ENCODE measurements around the gene MTA1. TPM values are rescaled to one million over a fixed set of nuclear protein-coding genes. Genes with fewer than 3 reads are reported as not detected.

The MTA1 gene
- 10 to 100 TPM; 37.4 to 70.4 TPM for polyA plus RNA-seq

DNA sequence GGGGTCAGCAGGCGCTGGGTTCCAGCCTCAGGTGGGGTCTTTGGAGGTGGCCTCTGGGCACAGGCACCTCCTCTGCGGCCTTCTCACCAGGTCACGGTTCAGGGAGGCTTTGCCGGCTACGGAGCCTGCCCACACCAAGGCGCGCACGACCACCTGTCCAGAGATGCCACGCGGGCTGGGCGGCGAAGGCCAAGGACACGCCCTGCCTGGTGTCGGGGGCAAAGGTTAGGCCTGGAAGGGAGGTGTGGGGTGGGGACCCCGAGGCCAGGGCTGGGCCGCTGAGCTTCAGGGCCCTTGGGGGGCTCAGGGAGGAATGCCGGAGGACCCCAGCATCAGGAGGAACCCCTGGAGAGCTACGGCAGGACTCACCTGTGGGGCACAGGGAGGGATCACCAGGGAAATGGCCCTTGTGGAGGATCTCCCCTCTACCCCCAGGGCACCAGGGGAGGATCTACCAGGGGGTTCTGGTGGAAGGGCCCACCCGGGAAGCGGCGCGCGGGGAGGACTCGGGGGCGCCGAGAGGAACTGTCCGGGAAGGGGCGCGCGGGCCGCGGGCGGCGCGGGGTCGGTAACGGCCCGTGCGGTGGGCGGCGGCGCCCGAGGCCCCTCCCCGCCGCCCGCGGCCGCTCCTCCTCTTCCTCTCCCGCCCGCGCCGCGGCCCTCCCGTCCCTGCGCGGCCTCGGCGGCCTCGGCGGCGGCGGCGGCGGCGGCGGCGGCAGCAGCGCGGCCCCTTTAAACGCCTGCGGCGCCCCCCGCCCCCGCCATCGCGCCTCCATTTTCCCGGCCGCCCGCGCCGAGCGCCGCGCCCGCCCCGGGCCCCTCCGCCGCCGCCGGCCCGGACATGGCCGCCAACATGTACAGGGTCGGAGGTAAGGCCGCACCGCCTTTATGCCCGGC is at the start of gene MTA1:
MTA1 (plus strand) TSS at position 633 of the 897 bp plus-strand sequence; CDS start at position 842, 209 bp downstream.
- 3 to 8% methylated on average over 33 to 96 of the region's 96 CpGs for whole genome bisulfite sequencing, 2 donors
- Histone ChIP-seq H3K9me3 (ENCODE audit: control insufficient read depth in 2 of 2, insufficient read depth in 1 of 2, low read depth in 1 of 2, low read length in 1 of 2) (peaks cover 0 to 2% of the 10 kb centered on the region in 2 donors), H3K27ac (ENCODE audit: low read depth in 2 of 2, low read length in 1 of 2) (peak within 1 kb of the TSS; percentile 48 to 61), H3K4me1 (ENCODE audit: control insufficient read depth in 2 of 2, insufficient read depth in 2 of 2, low read length in 1 of 2) (peaks cover 23 to 25% of the 10 kb centered on the region in 2 donors), H3K4me3 (ENCODE audit: low read depth in 1 of 2, low read length in 2 of 2) (peak within 1 kb of the TSS; percentile 68 to 84), H3K36me3 (ENCODE audit: control insufficient read depth in 2 of 2, insufficient read depth in 2 of 2, low read length in 1 of 2) (peaks cover 0 to 4% of the 10 kb centered on the region in 2 donors), H3K27me3 (ENCODE audit: control insufficient read depth in 1 of 2, insufficient read depth in 2 of 2, low read length in 2 of 2) (no peaks in the 10 kb centered on the region)

DNA sequence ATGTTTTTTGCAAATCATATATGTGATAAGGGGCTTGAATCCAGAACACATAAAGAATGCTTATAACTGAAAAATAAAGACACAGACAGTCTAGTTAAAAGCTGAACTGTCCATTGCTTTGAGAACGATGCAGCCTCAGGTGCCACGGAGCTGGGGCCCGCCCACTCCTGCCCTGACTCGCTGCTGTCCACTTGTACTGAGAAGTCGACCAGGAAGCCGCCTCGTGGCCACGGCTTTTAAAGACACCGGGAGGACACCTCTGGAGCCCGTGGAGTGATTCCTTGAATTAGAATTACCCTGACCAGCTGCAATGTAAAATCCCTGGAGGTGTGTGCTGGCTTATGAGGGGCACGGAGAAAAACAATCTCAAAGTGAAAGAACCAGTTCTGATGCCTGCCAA is 45.2 kb upstream of the MTA1 start:
- peaks cover 0 to 9% of the 10 kb centered on the region in 2 donors for H3K36me3 ChIP-seq (ENCODE audit: control insufficient read depth in 2 of 2, insufficient read depth in 2 of 2, low read length in 1 of 2)
- 48 to 64% methylated on average over 11 of the region's 11 CpGs for WGBS, 2 donors
- H3K27ac ChIP-seq (ENCODE audit: low read depth in 2 of 2, low read length in 1 of 2) = no peak overlapping the region
- H3K9me3 ChIP-seq (ENCODE audit: control insufficient read depth in 2 of 2, insufficient read depth in 1 of 2, low read depth in 1 of 2, low read length in 1 of 2) = no peaks in the 10 kb centered on the region
- no peak overlapping the region for H3K4me3 ChIP-seq (ENCODE audit: low read depth in 1 of 2, low read length in 2 of 2)
- H3K4me1 ChIP-seq (ENCODE audit: control insufficient read depth in 2 of 2, insufficient read depth in 2 of 2, low read length in 1 of 2) = peaks cover 0 to 7% of the 10 kb centered on the region in 2 donors
- H3K27me3 ChIP-seq (ENCODE audit: control insufficient read depth in 1 of 2, insufficient read depth in 2 of 2, low read length in 2 of 2) = no peaks in the 10 kb centered on the region

DNA sequence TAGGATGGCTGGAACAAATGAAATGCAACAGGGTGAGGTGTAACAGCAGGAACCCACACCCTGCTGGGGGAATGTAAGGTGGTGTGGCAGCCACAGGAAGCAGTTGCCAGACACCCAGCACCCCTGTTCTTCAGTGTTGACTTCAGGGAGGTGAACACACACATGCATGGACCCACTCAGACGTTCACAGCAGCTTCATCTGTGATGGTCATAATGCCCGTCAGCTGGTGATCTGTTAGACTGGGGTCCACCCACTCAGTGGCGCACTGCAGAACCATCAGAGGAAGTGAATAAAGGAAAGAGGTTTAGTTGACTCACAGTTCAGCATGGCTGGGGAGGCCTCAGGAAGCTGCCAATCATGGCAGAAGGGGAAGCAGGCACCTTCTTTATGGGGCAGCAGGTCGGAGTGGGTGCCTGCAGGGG is 44.0 kb upstream of the MTA1 start:
- H3K4me1 ChIP-seq (ENCODE audit: control insufficient read depth in 2 of 2, insufficient read depth in 2 of 2, low read length in 1 of 2) = peaks cover 0 to 7% of the 10 kb centered on the region in 2 donors
- H3K36me3 ChIP-seq (ENCODE audit: control insufficient read depth in 2 of 2, insufficient read depth in 2 of 2, low read length in 1 of 2) = peaks cover 0 to 8% of the 10 kb centered on the region in 2 donors
- 64 to 67% methylated on average over 4 of the region's 4 CpGs for WGBS, 2 donors

DNA sequence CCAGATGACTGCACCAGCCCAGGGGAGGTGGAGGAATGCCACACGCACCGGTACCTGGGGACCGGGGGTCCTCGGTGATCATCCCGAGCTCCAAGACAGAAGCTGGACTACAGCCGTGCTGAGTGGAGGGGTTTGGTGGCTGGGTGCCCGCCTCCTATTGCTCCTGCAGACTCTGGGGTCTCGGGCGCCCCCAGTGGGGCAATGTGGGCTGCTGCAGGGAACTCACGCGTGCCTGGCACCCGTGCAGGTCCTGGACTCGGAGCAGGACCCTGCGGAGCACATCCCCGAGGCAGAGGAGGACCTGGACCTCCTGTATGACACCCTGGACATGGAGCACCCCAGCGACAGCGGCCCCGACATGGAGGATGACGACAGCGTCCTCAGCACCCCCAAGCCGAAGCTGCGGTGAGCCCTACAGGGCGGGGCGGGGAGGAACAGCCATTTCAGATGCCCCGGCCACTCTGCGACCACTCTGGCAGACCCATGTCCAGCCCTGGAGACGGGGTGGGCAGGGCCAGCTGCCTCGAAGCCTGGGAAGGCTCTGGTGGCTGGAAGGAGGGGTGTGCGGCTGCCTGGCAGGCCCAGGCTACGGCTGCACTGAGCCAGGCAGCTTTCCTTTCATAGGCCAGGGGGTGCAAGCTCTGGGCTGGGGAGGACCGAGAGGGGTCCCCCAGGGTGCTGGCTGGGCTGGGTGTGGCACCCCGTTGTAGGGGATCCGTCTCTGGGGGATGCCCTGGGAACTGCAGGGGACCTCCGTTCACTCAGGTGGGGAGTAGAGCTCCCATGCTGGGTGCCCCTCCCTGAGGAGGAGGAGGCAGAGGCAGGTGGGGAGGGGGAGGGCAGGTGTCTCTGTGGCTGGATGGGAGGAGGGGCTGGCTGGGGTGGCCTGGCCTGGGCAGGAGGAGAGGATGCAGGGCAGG is 42.8 kb upstream of the MTA1 start:
- H3K4me3 ChIP-seq (ENCODE audit: low read depth in 1 of 2, low read length in 2 of 2) = no peak overlapping the region
- WGBS, 2 donors = 86 to 90% methylated on average over 34 of the region's 34 CpGs
- no peak overlapping the region for H3K27ac ChIP-seq (ENCODE audit: low read depth in 2 of 2, low read length in 1 of 2)

More for the DNA sequence above, 44.0 kb upstream of the MTA1 start:
- H3K27ac ChIP-seq (ENCODE audit: low read depth in 2 of 2, low read length in 1 of 2) = no peak overlapping the region
- no peaks in the 10 kb centered on the region for H3K27me3 ChIP-seq (ENCODE audit: control insufficient read depth in 1 of 2, insufficient read depth in 2 of 2, low read length in 2 of 2)
- peaks cover 0 to 2% of the 10 kb centered on the region in 2 donors for H3K9me3 ChIP-seq (ENCODE audit: control insufficient read depth in 2 of 2, insufficient read depth in 1 of 2, low read depth in 1 of 2, low read length in 1 of 2)
- H3K4me3 ChIP-seq (ENCODE audit: low read depth in 1 of 2, low read length in 2 of 2) = no peak overlapping the region

DNA sequence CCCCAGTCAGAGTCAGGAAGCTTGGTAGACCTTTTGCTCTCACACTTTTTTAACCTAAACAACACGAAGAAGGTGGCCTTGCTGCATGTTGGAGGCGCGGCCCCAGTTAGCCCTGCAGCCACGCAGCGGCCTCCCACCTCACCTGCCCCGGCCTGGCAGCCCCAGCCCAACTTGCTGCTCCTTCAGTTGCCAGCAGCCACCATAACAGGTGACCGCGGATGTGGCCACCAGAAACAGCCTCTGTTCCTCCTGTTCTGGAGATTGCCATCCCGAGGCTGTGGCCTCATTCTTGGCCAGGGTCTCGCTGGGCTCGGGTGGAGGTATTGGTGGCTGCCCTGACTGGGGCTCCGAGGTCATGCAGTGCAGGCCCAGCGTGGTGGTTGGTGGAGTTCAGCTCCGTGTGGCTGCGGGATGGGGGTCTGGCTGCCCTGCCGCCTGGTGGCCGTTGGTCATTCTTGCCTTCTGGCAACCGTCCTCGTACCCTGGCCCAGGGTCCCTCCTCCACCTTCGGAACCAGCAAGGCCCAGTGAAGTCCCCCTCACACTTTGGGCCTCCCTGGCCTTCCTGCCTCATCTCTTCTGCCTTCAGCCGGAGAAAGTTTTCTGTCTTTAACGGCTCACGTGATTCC is 42.0 kb upstream of the MTA1 start:
- Histone ChIP-seq H3K4me3 (ENCODE audit: low read depth in 1 of 2, low read length in 2 of 2) (no peak overlapping the region), H3K36me3 (ENCODE audit: control insufficient read depth in 2 of 2, insufficient read depth in 2 of 2, low read length in 1 of 2) (peaks cover 0 to 9% of the 10 kb centered on the region in 2 donors), H3K4me1 (ENCODE audit: control insufficient read depth in 2 of 2, insufficient read depth in 2 of 2, low read length in 1 of 2) (peaks cover 0 to 3% of the 10 kb centered on the region in 2 donors), H3K9me3 (ENCODE audit: control insufficient read depth in 2 of 2, insufficient read depth in 1 of 2, low read depth in 1 of 2, low read length in 1 of 2) (peaks cover 0 to 2% of the 10 kb centered on the region in 2 donors), H3K27ac (ENCODE audit: low read depth in 2 of 2, low read length in 1 of 2) (no peak overlapping the region), H3K27me3 (ENCODE audit: control insufficient read depth in 1 of 2, insufficient read depth in 2 of 2, low read length in 2 of 2) (no peaks in the 10 kb centered on the region)
- 91 to 96% methylated on average over 23 of the region's 23 CpGs for WGBS, 2 donors

More for the DNA sequence above, 42.8 kb upstream of the MTA1 start:
- Histone ChIP-seq H3K9me3 (ENCODE audit: control insufficient read depth in 2 of 2, insufficient read depth in 1 of 2, low read depth in 1 of 2, low read length in 1 of 2) (peaks cover 0 to 2% of the 10 kb centered on the region in 2 donors), H3K4me1 (ENCODE audit: control insufficient read depth in 2 of 2, insufficient read depth in 2 of 2, low read length in 1 of 2) (peaks cover 0 to 3% of the 10 kb centered on the region in 2 donors), H3K27me3 (ENCODE audit: control insufficient read depth in 1 of 2, insufficient read depth in 2 of 2, low read length in 2 of 2) (no peaks in the 10 kb centered on the region), H3K36me3 (ENCODE audit: control insufficient read depth in 2 of 2, insufficient read depth in 2 of 2, low read length in 1 of 2) (peaks cover 0 to 9% of the 10 kb centered on the region in 2 donors)

DNA sequence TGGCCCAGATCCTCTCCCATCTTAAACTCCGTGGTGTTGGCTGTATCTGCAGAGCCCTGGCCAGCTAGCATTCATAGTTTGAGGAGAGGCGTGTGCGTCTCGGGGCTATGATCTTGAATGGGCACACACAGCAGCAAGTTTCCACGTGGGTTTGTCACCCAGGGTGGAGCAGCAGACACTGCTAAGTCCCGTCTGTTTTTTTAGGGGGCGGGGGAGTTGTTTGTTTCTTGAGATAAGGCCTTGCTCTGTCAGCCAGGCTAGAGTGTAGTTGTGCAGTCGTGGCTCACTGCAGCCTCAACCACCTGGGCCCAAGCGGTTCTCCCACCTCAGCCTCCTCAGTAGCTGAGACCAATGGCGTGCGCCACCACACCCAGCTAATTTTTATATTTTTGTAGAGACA is 41.4 kb upstream of the MTA1 start:
- 76 to 77% methylated on average over 11 of the region's 11 CpGs for WGBS, 2 donors
- Histone ChIP-seq H3K36me3 (ENCODE audit: control insufficient read depth in 2 of 2, insufficient read depth in 2 of 2, low read length in 1 of 2) (peaks cover 0 to 14% of the 10 kb centered on the region in 2 donors), H3K9me3 (ENCODE audit: control insufficient read depth in 2 of 2, insufficient read depth in 1 of 2, low read depth in 1 of 2, low read length in 1 of 2) (peaks cover 0 to 3% of the 10 kb centered on the region in 2 donors), H3K4me3 (ENCODE audit: low read depth in 1 of 2, low read length in 2 of 2) (no peak overlapping the region), H3K4me1 (ENCODE audit: control insufficient read depth in 2 of 2, insufficient read depth in 2 of 2, low read length in 1 of 2) (peaks cover 0 to 3% of the 10 kb centered on the region in 2 donors), H3K27ac (ENCODE audit: low read depth in 2 of 2, low read length in 1 of 2) (no peak overlapping the region), H3K27me3 (ENCODE audit: control insufficient read depth in 1 of 2, insufficient read depth in 2 of 2, low read length in 2 of 2) (no peaks in the 10 kb centered on the region)

DNA sequence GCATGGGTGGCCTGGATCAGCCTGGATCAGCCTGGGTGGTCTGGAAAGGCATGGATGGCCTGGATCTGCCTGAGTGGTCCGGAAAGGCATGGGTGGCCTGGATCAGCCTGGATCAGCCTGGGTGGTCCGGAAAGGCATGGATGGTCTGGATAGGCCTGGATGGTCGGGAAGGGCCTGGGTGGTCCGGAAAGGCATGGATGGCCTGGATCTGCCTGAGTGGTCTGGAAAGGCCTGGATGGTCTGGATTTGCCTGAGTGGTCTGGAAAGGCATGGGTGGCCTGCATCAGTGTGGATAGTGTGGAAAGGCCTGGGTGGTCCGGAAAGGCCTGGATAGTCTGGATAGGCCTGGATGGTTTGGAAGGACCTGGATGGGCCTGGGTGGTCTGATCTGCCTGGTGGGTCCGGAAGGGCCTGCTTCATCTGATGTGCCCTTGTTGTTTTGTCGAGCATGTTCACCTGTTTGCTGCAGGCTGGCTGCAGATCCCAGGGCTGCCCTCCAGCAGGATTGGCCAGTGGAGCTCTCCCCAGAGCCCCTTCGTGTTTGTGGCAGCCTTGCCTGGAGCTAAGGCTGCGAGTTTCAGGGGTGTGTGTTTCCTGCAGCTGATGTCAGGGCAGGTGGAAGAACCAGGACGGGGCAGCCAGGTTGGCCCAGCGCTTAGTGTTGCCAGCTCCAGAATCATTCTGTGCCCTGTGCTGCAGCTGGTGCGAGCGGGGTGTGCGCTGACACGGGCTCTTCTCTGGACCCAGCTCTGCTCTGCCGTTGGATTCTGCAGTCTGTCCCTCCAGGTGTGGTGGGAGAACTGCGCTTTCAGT is 40.5 kb upstream of the MTA1 start:
- Histone ChIP-seq H3K9me3 (ENCODE audit: control insufficient read depth in 2 of 2, insufficient read depth in 1 of 2, low read depth in 1 of 2, low read length in 1 of 2) (peaks cover 0 to 5% of the 10 kb centered on the region in 2 donors), H3K4me1 (ENCODE audit: control insufficient read depth in 2 of 2, insufficient read depth in 2 of 2, low read length in 1 of 2) (peaks cover 0 to 3% of the 10 kb centered on the region in 2 donors), H3K27me3 (ENCODE audit: control insufficient read depth in 1 of 2, insufficient read depth in 2 of 2, low read length in 2 of 2) (no peaks in the 10 kb centered on the region), H3K4me3 (ENCODE audit: low read depth in 1 of 2, low read length in 2 of 2) (no peak overlapping the region), H3K27ac (ENCODE audit: low read depth in 2 of 2, low read length in 1 of 2) (no peak overlapping the region), H3K36me3 (ENCODE audit: control insufficient read depth in 2 of 2, insufficient read depth in 2 of 2, low read length in 1 of 2) (peaks cover 0 to 16% of the 10 kb centered on the region in 2 donors)
- WGBS, 2 donors = 92% methylated on average over 17 of the region's 17 CpGs

DNA sequence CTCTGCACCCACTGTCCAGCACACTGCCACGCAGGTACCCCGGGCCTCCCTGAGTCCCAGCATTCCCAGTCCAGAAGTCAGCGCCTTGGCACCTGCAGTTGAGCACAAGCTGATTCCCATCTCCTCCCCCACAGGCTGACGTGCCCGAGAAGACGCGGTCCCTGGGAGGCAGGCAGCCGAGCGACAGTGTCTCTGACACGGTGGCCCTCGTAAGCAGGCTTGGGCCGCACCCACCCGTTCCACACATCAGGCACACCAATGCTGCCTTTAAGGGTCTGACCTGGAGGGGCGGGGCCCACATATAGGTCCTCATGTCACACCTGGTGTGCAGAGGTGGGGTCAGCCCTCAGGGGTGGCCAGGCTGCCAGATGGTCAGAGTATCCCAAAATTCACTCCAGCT is 39.7 kb upstream of the MTA1 start:
- H3K9me3 ChIP-seq (ENCODE audit: control insufficient read depth in 2 of 2, insufficient read depth in 1 of 2, low read depth in 1 of 2, low read length in 1 of 2) = peaks cover 0 to 5% of the 10 kb centered on the region in 2 donors
- peaks cover 0 to 16% of the 10 kb centered on the region in 2 donors for H3K36me3 ChIP-seq (ENCODE audit: control insufficient read depth in 2 of 2, insufficient read depth in 2 of 2, low read length in 1 of 2)
- H3K27ac ChIP-seq (ENCODE audit: low read depth in 2 of 2, low read length in 1 of 2) = no peak overlapping the region
- H3K27me3 ChIP-seq (ENCODE audit: control insufficient read depth in 1 of 2, insufficient read depth in 2 of 2, low read length in 2 of 2) = no peaks in the 10 kb centered on the region
- H3K4me3 ChIP-seq (ENCODE audit: low read depth in 1 of 2, low read length in 2 of 2) = no peak overlapping the region
- 96 to 98% methylated on average over 14 of the region's 14 CpGs for WGBS, 2 donors
- peaks cover 7 to 10% of the 10 kb centered on the region in 2 donors for H3K4me1 ChIP-seq (ENCODE audit: control insufficient read depth in 2 of 2, insufficient read depth in 2 of 2, low read length in 1 of 2)

All from esophagus (tissue), 2 donors.